GM10266 (cell line): ENCODE results near the gene ANO6.
"Not testable (repeated sequence)": the region's sequence is repeated elsewhere in the genome, so short reads cannot be mapped to it uniquely, and the experiment has no call there.

ENCODE experiments used
- DNase-seq: peaks from one replicate; pipeline ENCODE4 v3.0.0; 2012; ENCODE audit errors: extremely low spot score
- CTCF ChIP-seq: IDR thresholded peaks from 2 replicates; pipeline ENCODE4 v1.5.1; 2012; ENCODE audit warnings: mild to moderate bottlenecking, low read depth; ENCODE audit not compliant: control insufficient read depth, insufficient read depth; ENCODE audit errors: missing control alignments

ANO6 gene

DNA sequence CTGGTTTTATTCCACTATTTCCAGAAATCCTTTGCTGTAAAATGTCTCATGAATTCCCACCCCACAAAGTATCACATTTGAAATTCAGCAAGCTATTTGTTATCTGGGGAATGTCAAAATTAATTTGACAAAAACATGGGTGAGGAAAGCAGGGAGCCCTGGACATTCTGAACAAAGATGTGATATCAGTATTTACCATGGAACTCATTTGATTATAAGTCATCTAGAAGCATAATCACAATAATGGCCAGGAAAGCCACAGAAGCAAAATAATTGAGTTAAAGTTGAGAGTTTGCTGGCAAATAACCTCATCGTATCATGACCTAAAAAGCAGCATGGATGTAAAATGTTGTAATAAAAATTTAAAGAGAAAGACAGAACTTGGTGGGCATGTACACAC lies 96.1 kb downstream of the ANO6 start:
- no peak for TF ChIP-seq CTCF
- no peak for DNase-seq

GRCh38 chr12:45314770-45315169 lies 98.9 kb downstream of the ANO6 start:
- DNase-seq: no peak
- no peak for TF ChIP-seq CTCF

DNA sequence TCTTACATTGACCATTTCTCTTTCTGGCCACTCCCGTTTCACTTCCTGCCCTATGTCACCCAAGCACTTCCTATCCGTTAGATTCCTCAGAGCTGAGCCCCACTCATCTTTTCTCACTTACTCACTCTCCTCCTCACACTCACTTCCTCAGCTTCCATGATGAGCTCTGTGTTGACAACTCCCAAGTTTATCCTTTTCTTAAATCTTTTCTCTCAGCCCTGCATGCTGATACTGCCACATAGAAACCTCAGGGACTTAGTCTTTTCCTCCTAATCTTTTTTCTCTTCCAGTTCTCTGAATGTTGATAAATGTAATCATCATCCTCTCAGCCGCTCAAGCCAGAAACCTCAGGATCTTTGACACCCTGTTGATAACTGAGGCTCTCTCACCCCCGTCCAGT lies 99.6 kb downstream of the ANO6 start:
- no peak for DNase-seq
- no peak for TF ChIP-seq CTCF

- DNase-seq: not testable (repeated sequence)
Observed at GRCh38 chr12:45317261-45317660, 101.4 kb downstream of the ANO6 start.

- TF ChIP-seq CTCF: no peak
- DNase-seq: no peak
Observed at GRCh38 chr12:45322810-45323209, 106.9 kb downstream of the ANO6 start.

DNA sequence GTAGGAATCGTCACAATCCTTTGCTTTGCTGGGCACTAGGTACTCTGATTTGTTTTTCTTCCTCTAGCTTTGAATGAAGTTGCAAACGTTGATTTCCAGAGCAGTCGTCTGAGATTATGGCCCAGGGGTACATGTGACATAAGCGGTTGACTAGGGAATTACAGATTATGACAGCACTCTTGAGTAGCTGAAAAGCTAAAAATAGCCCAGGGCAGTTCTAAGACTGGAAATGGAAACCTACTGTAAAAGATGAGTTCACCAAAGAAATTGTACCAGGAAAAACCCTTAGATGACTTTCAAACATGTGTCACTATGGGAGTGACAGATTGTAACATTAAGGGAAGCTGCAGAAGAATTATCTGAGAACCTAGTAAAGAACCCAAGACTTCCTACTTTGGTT lies 108.5 kb downstream of the ANO6 start:
- no peak for DNase-seq
- no peak for TF ChIP-seq CTCF

- TF ChIP-seq CTCF: no peak
- no peak for DNase-seq
Observed at GRCh38 chr12:45326358-45326975, 110.6 kb downstream of the ANO6 start.

GRCh38 chr12:45327823-45328383 lies 112.0 kb downstream of the ANO6 start:
- TF ChIP-seq CTCF: no peak
- DNase-seq: no peak
